HepG2 (cell line): Measurements from ENCODE around the gene FMNL2. TPM values are rescaled to one million over a fixed set of nuclear protein-coding genes. Genes with fewer than 3 reads are reported as not detected.

ENCODE experiments used
- LCORL ChIP-seq, 2 experiments: fragments of 450-650 bp in 1 of 2; sonication (generic) in 1 of 2; formaldehyde crosslinking in 1 of 2; IDR thresholded peaks; 2 replicates each; pipeline versions ENCODE4 v1.5.0 to v1.6.1; 2017 to 2020; ENCODE audit warnings: antibody characterized with exemption in 1 of 2, missing genetic modification reagents in 1 of 2
- MLLT10 ChIP-seq: sonication (generic); formaldehyde crosslinking; IDR thresholded peaks from 2 replicates; pipeline ENCODE4 v1.4.0; 2020; ENCODE audit warnings: missing genetic modification reagents
- TAF15 ChIP-seq: fragments of 200-400 bp; formaldehyde crosslinking; IDR thresholded peaks from one replicate; pipeline ENCODE4 v1.6.1; 2018; ENCODE audit warnings: mild to moderate bottlenecking, low read depth, low read length; ENCODE audit not compliant: poor library complexity, severe bottlenecking
- XRCC5 ChIP-seq: fragments of 200-400 bp; formaldehyde crosslinking; optimal IDR thresholded peaks from 2 replicates; pipeline ENCODE3; 2017; ENCODE audit warnings: mild to moderate bottlenecking, low read length
- ZBTB7B ChIP-seq: sonication (generic); formaldehyde crosslinking; IDR thresholded peaks from 2 replicates; pipeline ENCODE4 v1.4.0; 2020; ENCODE audit warnings: missing genetic modification reagents
- ZC3H4 ChIP-seq: sonication (generic); formaldehyde crosslinking; IDR thresholded peaks from 2 replicates; pipeline ENCODE4 v1.4.0; 2020; ENCODE audit warnings: missing genetic modification reagents, borderline replicate concordance
- ZNF18 ChIP-seq: sonication (generic); formaldehyde crosslinking; IDR thresholded peaks from 2 replicates; pipeline ENCODE4 v1.8.0; 2022; ENCODE audit warnings: mild to moderate bottlenecking, missing genetic modification reagents; ENCODE audit not compliant: insufficient replicate concordance
- ZNF234 ChIP-seq: sonication (generic); formaldehyde crosslinking; conservative IDR thresholded peaks from 2 replicates; pipeline ENCODE4 v1.5.1; 2020; ENCODE audit warnings: mild to moderate bottlenecking, missing genetic modification reagents
- ZNF33A ChIP-seq: sonication (generic); formaldehyde crosslinking; IDR thresholded peaks from 2 replicates; pipeline ENCODE4 v1.5.1; 2020; ENCODE audit warnings: missing genetic modification reagents, mild to moderate bottlenecking, moderate library complexity, borderline replicate concordance
- ZNF644 ChIP-seq: IDR thresholded peaks from 2 replicates; pipeline ENCODE4 v1.6.1; 2016; ENCODE audit warnings: low read depth
- polyA plus RNA-seq, 8 experiments: library from polyadenylated mRNA; depleted of rRNA in 3 of 8; stranded (reverse) in 7 of 8; unstranded in 1 of 8; fragments of >200 nt; fragmentation: Illumina TruSeq in 4 of 8; extraction: Trizol in 4 of 8; gene quantifications; 2 replicates each; pipeline versions ENCODE4 v1.2.1 to v1.2.3, GENCODE V29; 2011 to 2016; ENCODE audit warnings: low read depth in 4 of 8, missing spikeins in 1 of 8, mixed read lengths in 1 of 8; ENCODE audit not compliant: insufficient read depth in 1 of 8
- total RNA-seq, 5 experiments: library from RNA; depleted of rRNA; stranded (reverse); fragments of >200 nt; fragmentation: Illumina TruSeq; extraction: Trizol; gene quantifications; 2 replicates each; pipeline ENCODE4 v1.2.3, GENCODE V29; 2016; ENCODE audit warnings: low read depth in 1 of 5
- TF ChIP-seq, protein P1 (sequence below): sonication (generic); formaldehyde crosslinking; IDR thresholded peaks from 2 replicates; pipeline ENCODE4 v1.5.1; 2020; ENCODE audit warnings: mild to moderate bottlenecking, missing genetic modification reagents, borderline replicate concordance

FMNL2 gene
- total and polyA plus RNA-seq, 2 of the 13 experiments (the other 11 are each of a cell fraction or from before 2014, with no cell fraction given), result 66.5 to 67.7 TPM

GRCh38 chr2:152386266-152386665 is 51.3 kb downstream of the FMNL2 start (continued):
- TF ChIP-seq TAF15 (no peak), MLLT10 (no peak), XRCC5 (no peak), LCORL (IDR thresholded peaks at IDR 0.05) (no peak), LCORL (CRISPR knock-in tag; IDR thresholded peaks at IDR 0.05) (no peak), ZBTB7B (no peak), ZNF33A (no peak), ZC3H4 (CRISPR knock-in tag) (no peak), ZNF644 (CRISPR knock-in tag) (no peak), ZNF18 (no peak), ZNF234 (CRISPR knock-in tag) (no peak)
- TF ChIP-seq, protein P1, sequence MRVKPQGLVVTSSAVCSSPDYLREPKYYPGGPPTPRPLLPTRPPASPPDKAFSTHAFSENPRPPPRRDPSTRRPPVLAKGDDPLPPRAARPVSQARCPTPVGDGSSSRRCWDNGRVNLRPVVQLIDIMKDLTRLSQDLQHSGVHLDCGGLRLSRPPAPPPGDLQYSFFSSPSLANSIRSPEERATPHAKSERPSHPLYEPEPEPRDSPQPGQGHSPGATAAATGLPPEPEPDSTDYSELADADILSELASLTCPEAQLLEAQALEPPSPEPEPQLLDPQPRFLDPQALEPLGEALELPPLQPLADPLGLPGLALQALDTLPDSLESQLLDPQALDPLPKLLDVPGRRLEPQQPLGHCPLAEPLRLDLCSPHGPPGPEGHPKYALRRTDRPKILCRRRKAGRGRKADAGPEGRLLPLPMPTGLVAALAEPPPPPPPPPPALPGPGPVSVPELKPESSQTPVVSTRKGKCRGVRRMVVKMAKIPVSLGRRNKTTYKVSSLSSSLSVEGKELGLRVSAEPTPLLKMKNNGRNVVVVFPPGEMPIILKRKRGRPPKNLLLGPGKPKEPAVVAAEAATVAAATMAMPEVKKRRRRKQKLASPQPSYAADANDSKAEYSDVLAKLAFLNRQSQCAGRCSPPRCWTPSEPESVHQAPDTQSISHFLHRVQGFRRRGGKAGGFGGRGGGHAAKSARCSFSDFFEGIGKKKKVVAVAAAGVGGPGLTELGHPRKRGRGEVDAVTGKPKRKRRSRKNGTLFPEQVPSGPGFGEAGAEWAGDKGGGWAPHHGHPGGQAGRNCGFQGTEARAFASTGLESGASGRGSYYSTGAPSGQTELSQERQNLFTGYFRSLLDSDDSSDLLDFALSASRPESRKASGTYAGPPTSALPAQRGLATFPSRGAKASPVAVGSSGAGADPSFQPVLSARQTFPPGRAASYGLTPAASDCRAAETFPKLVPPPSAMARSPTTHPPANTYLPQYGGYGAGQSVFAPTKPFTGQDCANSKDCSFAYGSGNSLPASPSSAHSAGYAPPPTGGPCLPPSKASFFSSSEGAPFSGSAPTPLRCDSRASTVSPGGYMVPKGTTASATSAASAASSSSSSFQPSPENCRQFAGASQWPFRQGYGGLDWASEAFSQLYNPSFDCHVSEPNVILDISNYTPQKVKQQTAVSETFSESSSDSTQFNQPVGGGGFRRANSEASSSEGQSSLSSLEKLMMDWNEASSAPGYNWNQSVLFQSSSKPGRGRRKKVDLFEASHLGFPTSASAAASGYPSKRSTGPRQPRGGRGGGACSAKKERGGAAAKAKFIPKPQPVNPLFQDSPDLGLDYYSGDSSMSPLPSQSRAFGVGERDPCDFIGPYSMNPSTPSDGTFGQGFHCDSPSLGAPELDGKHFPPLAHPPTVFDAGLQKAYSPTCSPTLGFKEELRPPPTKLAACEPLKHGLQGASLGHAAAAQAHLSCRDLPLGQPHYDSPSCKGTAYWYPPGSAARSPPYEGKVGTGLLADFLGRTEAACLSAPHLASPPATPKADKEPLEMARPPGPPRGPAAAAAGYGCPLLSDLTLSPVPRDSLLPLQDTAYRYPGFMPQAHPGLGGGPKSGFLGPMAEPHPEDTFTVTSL, result no peak
